Gastrocnemius medialis (tissue), 4 donors: ENCODE data around the gene KIRREL3. TPM values are rescaled to one million over a fixed set of nuclear protein-coding genes. Genes with fewer than 3 reads are reported as not detected.

ENCODE experiments used
- ATAC-seq, 2 donors: fragments of 150-250 bp; one replicate each; pipeline ENCODE4 v1.9.1; 2016
- DNase-seq, 2 donors: peaks; one replicate each; pipeline ENCODE4 v3.0.0-alpha.2; 2019
- H3K27ac ChIP-seq, 4 donors: fragments of 200-600 bp; sonication (generic); 1 replicate in 1 of 4; 2 replicates in 3 of 4; pipeline ENCODE4 v1.5.1; 2016 to 2018; ENCODE audit warnings: mild to moderate bottlenecking in 2 of 4, moderate library complexity in 1 of 4
- H3K27me3 ChIP-seq, 3 donors: fragments of 200-600 bp; sonication (generic) in 2 of 3; 1 replicate in 1 of 3; 2 replicates in 2 of 3; pipeline versions ENCODE4 v1.5.1 to v1.6.0; 2016 to 2019; ENCODE audit warnings: mild to moderate bottlenecking in 1 of 3, moderate library complexity in 1 of 3
- H3K36me3 ChIP-seq, 2 donors: fragments of 200-600 bp; sonication (generic) in 1 of 2; one replicate each; pipeline ENCODE4 v1.5.1; 2017 to 2018
- H3K4me1 ChIP-seq, 2 donors: fragments of 200-600 bp; sonication (generic) in 1 of 2; one replicate each; pipeline ENCODE4 v1.5.1; 2016 to 2017; ENCODE audit warnings: mild to moderate bottlenecking in 2 of 2
- H3K4me3 ChIP-seq, 4 donors: fragments of 200-600 bp; sonication (generic) in 3 of 4; 1 replicate in 1 of 4; 2 replicates in 3 of 4; pipeline ENCODE4 v1.5.1; 2016 to 2019; ENCODE audit warnings: mild to moderate bottlenecking in 2 of 4
- H3K9me3 ChIP-seq, 3 donors: fragments of 200-600 bp; sonication (generic) in 2 of 3; 1 replicate in 1 of 3; 2 replicates in 2 of 3; pipeline ENCODE4 v1.5.1; 2016 to 2019
- CTCF ChIP-seq, 5 experiments: fragments of 450-650 bp in 3 of 5; fragments of 200-600 bp in 2 of 5; sonication (generic) in 2 of 5; IDR thresholded peaks in 4 of 5; conservative IDR thresholded peaks in 1 of 5; 1 replicate in 4 of 5; 2 replicates in 1 of 5; pipeline ENCODE4 v1.5.1; 2016 to 2019; ENCODE audit warnings: antibody characterized with exemption in 5 of 5, mild to moderate bottlenecking in 3 of 5, moderate library complexity in 3 of 5
- POLR2A ChIP-seq, 2 donors: fragments of 450-650 bp; IDR thresholded peaks; one replicate each; pipeline ENCODE4 v1.6.1; 2017; ENCODE audit warnings: antibody characterized with exemption in 2 of 2, mild to moderate bottlenecking in 2 of 2, moderate library complexity in 2 of 2
- in situ Hi-C, 4 donors: fragments of 200-750 bp; cut with MboI; loops; one replicate each; pipeline versions ENCODE4 v1.15.0 to v1.8.0; 2017; ENCODE audit warnings: low sequenced_read_pairs in 4 of 4
- intact Hi-C: fragments of 100-400 bp; cut with DNase I; formaldehyde crosslinking; loops from one replicate; pipeline ENCODE4 v1.15.1; 2023; ENCODE audit warnings: low total_unique reads
- total RNA-seq, 4 donors: library from RNA; depleted of rRNA; stranded (reverse); fragments of >200 nt; gene quantifications; one replicate each; pipeline versions ENCODE4 v1.1.0 to v1.2.3, GENCODE V29; 2016

Gene KIRREL3
- total RNA-seq, 4 donors from 2014 or later, result 0.10 TPM; not detected in 3

- in situ Hi-C loops (no loop called here), intact Hi-C loops (no loop called here)
- Histone ChIP-seq H3K4me3 (no peak overlapping the region), H3K9me3 (no peaks in the 10 kb centered on the region), H3K36me3 (no peaks in the 10 kb centered on the region), H3K4me1 (peaks cover 5 to 23% of the 10 kb centered on the region in 2 donors), H3K27me3 (no peaks in the 10 kb centered on the region), H3K27ac (peak overlapping the region in 3 of 4 donors; percentile 2 to 74 (median 26))
- TF ChIP-seq POLR2A (IDR thresholded peaks at IDR 0.05), result no peak
- no peak for TF ChIP-seq CTCF (IDR thresholded peaks at IDR 0.05 in 4 of 5, conservative IDR thresholded peaks at IDR 0.05 in 1 of 5)
- ATAC-seq (no peak), DNase-seq (no peak)
Measured at GRCh38 chr11:126414615-126415014, 586.0 kb downstream of the KIRREL3 start.

GRCh38 chr11:126413843-126414405 is 586.6 kb downstream of the KIRREL3 start:
- no peak overlapping the region for H3K4me3 ChIP-seq
- intact Hi-C loops, result no loop called here
- DNase-seq (no peak), ATAC-seq (no peak)
- no peaks in the 10 kb centered on the region for H3K9me3 ChIP-seq
- H3K36me3 ChIP-seq, result no peaks in the 10 kb centered on the region
- TF ChIP-seq POLR2A (IDR thresholded peaks at IDR 0.05), result no peak
- TF ChIP-seq CTCF (IDR thresholded peaks at IDR 0.05 in 4 of 5, conservative IDR thresholded peaks at IDR 0.05 in 1 of 5), result no peak
- H3K27ac ChIP-seq, result no peak overlapping the region
- in situ Hi-C loops, result no loop called here
- no peaks in the 10 kb centered on the region for H3K27me3 ChIP-seq
- H3K4me1 ChIP-seq, result peaks cover 5 to 23% of the 10 kb centered on the region in 2 donors

- Histone ChIP-seq H3K4me1 (peaks cover 5 to 23% of the 10 kb centered on the region in 2 donors), H3K9me3 (no peaks in the 10 kb centered on the region), H3K27me3 (no peaks in the 10 kb centered on the region), H3K27ac (no peak overlapping the region), H3K4me3 (no peak overlapping the region), H3K36me3 (no peaks in the 10 kb centered on the region)
- ATAC-seq, result no peak
- in situ Hi-C loops, result no loop called here
- no peak for DNase-seq
- TF ChIP-seq POLR2A (IDR thresholded peaks at IDR 0.05), result no peak
- no peak for TF ChIP-seq CTCF (IDR thresholded peaks at IDR 0.05 in 4 of 5, conservative IDR thresholded peaks at IDR 0.05 in 1 of 5)
- intact Hi-C loops, result no loop called here
Measured at GRCh38 chr11:126413426-126413825, 587.1 kb downstream of the KIRREL3 start.

GRCh38 chr11:126411971-126412381 is 588.6 kb downstream of the KIRREL3 start:
- no peak for DNase-seq
- in situ Hi-C loops, result no loop called here
- H3K4me1 ChIP-seq, result peaks cover 4 to 21% of the 10 kb centered on the region in 2 donors
- no peaks in the 10 kb centered on the region for H3K36me3 ChIP-seq
- H3K27me3 ChIP-seq, result no peaks in the 10 kb centered on the region
- no peak overlapping the region for H3K4me3 ChIP-seq
- TF ChIP-seq POLR2A (IDR thresholded peaks at IDR 0.05) (no peak), CTCF (IDR thresholded peaks at IDR 0.05 in 4 of 5, conservative IDR thresholded peaks at IDR 0.05 in 1 of 5) (no peak)
- no peak overlapping the region for H3K27ac ChIP-seq
- no peaks in the 10 kb centered on the region for H3K9me3 ChIP-seq
- no peak for ATAC-seq
- intact Hi-C loops, result no loop called here

- in situ Hi-C loops (no loop called here), intact Hi-C loops (no loop called here)
- no peak for TF ChIP-seq CTCF (IDR thresholded peaks at IDR 0.05 in 4 of 5, conservative IDR thresholded peaks at IDR 0.05 in 1 of 5)
- no peak for TF ChIP-seq POLR2A (IDR thresholded peaks at IDR 0.05)
- ATAC-seq, result no peak
- H3K9me3 ChIP-seq, result no peaks in the 10 kb centered on the region
- H3K27me3 ChIP-seq, result no peaks in the 10 kb centered on the region
- H3K4me1 ChIP-seq, result peaks cover 0 to 10% of the 10 kb centered on the region in 2 donors
- H3K36me3 ChIP-seq, result no peaks in the 10 kb centered on the region
- no peak for DNase-seq
- no peak overlapping the region for H3K4me3 ChIP-seq
- H3K27ac ChIP-seq, result no peak overlapping the region
Measured at GRCh38 chr11:126410649-126411048, 589.9 kb downstream of the KIRREL3 start.
